HL-60 (cell line): ENCODE data around the gene RAF1.
"Not testable (repeated sequence)": the region's sequence is repeated elsewhere in the genome, so short reads cannot be mapped to it uniquely, and the experiment has no call there.

Experiments used
- DNase-seq, 2 experiments: peaks; one replicate each; pipeline ENCODE4 v3.0.0-alpha.2; 2010 to 2020; ENCODE audit warnings: low read depth in 1 of 2, low spot score in 1 of 2
- H3K27ac ChIP-seq: fragments of 250-450 bp; sonication (Bioruptor Pico); replicated peaks from 2 replicates; pipeline ENCODE4 v1.5.1; 2020; ENCODE audit warnings: mild to moderate bottlenecking, moderate library complexity
- H3K27me3 ChIP-seq: fragments of 250-450 bp; sonication (Bioruptor Pico); 2 replicates; pipeline ENCODE4 v1.5.1; 2021; ENCODE audit warnings: mild to moderate bottlenecking, moderate library complexity; ENCODE audit not compliant: insufficient read depth, poor library complexity, severe bottlenecking
- H3K4me3 ChIP-seq: replicated peaks from 2 replicates; pipeline ENCODE4 v1.5.1; 2011; ENCODE audit warnings: mild to moderate bottlenecking, control low read depth, low read length; ENCODE audit not compliant: insufficient read depth
- GABPA ChIP-seq: IDR thresholded peaks from 2 replicates; pipeline ENCODE4 v1.6.1; 2012; ENCODE audit warnings: low read depth
- POLR2AphosphoS5 ChIP-seq: IDR thresholded peaks from 2 replicates; pipeline ENCODE4 v1.6.1; 2012; ENCODE audit warnings: low read depth
- SPI1 ChIP-seq: IDR thresholded peaks from 2 replicates; pipeline ENCODE4 v1.6.1; 2012; ENCODE audit warnings: low read depth, mild to moderate bottlenecking, borderline replicate concordance
- TF ChIP-seq, protein P1 (sequence below): IDR thresholded peaks from one replicate; pipeline ENCODE4 v1.5.1; 2011; ENCODE audit warnings: low read length, control low read depth, inconsistent platforms; ENCODE audit not compliant: insufficient read depth
- TF ChIP-seq, protein P2 (sequence below): IDR thresholded peaks from 2 replicates; pipeline ENCODE4 v1.6.1; 2012; ENCODE audit warnings: low read depth; ENCODE audit not compliant: insufficient replicate concordance

RAF1 gene

DNA sequence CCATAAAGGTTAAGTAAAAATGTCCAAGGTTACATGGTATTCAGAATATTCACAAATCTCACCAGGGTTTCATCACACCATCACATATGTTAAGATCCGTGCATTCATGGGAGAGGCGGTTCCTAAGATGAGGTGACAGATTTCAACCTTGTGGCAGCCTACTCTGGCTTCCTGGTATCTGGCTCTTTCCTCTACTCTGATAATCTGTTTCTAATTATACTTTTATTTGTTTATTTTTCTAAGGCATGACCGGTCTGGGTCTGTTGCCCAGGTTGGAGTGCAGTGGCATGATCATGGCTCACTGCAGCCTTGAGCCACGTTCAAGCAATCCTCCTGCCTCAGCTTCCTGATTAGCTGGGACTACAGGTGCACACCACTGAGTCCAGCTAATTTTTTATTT lies 34.4 kb downstream of the RAF1 start:
- Histone ChIP-seq H3K27me3 (no peaks in the 10 kb centered on the region), H3K27ac (no peak overlapping the region), H3K4me3 (no peak overlapping the region)
- no peak for DNase-seq
- TF ChIP-seq GABPA (no peak), SPI1 (no peak)
- TF ChIP-seq, protein P1, sequence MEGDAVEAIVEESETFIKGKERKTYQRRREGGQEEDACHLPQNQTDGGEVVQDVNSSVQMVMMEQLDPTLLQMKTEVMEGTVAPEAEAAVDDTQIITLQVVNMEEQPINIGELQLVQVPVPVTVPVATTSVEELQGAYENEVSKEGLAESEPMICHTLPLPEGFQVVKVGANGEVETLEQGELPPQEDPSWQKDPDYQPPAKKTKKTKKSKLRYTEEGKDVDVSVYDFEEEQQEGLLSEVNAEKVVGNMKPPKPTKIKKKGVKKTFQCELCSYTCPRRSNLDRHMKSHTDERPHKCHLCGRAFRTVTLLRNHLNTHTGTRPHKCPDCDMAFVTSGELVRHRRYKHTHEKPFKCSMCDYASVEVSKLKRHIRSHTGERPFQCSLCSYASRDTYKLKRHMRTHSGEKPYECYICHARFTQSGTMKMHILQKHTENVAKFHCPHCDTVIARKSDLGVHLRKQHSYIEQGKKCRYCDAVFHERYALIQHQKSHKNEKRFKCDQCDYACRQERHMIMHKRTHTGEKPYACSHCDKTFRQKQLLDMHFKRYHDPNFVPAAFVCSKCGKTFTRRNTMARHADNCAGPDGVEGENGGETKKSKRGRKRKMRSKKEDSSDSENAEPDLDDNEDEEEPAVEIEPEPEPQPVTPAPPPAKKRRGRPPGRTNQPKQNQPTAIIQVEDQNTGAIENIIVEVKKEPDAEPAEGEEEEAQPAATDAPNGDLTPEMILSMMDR, result no peak

DNA sequence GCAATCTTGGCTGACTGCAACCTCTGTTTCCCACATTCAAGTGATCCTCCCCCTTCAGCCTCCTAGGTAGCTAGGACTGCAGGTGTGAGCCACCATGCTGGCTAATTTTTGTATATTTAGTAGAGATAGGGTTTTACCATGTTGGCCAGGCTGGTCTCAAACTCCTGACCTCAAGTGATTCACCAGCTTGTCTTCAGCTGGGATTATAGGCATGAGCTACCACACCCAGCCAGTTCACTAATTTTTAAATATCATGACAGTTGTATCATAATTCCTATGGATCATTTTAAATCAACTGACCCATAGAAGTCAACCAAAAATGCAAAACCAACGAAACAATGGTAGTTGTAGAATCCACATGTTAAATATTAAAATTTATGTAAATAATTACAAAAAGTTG lies 35.1 kb downstream of the RAF1 start:
- Histone ChIP-seq H3K27me3 (no peaks in the 10 kb centered on the region), H3K27ac (no peak overlapping the region), H3K4me3 (no peak overlapping the region)
- TF ChIP-seq POLR2AphosphoS5, result no peak
- no peak for TF ChIP-seq GABPA
- no peak for TF ChIP-seq SPI1
- TF ChIP-seq, protein P2, sequence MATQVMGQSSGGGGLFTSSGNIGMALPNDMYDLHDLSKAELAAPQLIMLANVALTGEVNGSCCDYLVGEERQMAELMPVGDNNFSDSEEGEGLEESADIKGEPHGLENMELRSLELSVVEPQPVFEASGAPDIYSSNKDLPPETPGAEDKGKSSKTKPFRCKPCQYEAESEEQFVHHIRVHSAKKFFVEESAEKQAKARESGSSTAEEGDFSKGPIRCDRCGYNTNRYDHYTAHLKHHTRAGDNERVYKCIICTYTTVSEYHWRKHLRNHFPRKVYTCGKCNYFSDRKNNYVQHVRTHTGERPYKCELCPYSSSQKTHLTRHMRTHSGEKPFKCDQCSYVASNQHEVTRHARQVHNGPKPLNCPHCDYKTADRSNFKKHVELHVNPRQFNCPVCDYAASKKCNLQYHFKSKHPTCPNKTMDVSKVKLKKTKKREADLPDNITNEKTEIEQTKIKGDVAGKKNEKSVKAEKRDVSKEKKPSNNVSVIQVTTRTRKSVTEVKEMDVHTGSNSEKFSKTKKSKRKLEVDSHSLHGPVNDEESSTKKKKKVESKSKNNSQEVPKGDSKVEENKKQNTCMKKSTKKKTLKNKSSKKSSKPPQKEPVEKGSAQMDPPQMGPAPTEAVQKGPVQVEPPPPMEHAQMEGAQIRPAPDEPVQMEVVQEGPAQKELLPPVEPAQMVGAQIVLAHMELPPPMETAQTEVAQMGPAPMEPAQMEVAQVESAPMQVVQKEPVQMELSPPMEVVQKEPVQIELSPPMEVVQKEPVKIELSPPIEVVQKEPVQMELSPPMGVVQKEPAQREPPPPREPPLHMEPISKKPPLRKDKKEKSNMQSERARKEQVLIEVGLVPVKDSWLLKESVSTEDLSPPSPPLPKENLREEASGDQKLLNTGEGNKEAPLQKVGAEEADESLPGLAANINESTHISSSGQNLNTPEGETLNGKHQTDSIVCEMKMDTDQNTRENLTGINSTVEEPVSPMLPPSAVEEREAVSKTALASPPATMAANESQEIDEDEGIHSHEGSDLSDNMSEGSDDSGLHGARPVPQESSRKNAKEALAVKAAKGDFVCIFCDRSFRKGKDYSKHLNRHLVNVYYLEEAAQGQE, result no peak
- TF ChIP-seq, protein P1, result no peak
- DNase-seq, result no peak

DNA sequence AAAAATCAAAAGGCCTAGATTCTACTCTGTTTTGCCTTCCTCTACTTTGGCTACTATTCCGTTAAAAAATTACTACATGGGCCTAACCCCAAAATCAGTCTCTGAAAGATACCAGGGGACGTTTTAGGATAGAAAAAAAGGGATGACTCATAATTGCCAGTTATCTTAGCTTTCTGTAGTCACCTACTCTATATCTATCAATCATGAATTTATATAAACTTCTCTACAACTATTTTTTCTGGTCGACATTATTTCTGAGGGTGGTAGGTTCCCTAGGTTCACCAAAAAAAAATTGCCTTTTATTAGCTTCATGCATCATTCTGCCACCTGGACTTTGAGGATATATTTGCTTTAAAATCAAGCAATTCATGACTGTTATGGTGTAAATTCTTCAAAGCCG lies 36.5 kb downstream of the RAF1 start:
- no peak overlapping the region for H3K27ac ChIP-seq
- DNase-seq, result no peak
- no peaks in the 10 kb centered on the region for H3K27me3 ChIP-seq
- H3K4me3 ChIP-seq, result no peak overlapping the region
- TF ChIP-seq SPI1, result no peak
- no peak for TF ChIP-seq GABPA
- TF ChIP-seq POLR2AphosphoS5, result no peak
- TF ChIP-seq, protein P1, result no peak
- TF ChIP-seq, protein P2, result no peak

DNA sequence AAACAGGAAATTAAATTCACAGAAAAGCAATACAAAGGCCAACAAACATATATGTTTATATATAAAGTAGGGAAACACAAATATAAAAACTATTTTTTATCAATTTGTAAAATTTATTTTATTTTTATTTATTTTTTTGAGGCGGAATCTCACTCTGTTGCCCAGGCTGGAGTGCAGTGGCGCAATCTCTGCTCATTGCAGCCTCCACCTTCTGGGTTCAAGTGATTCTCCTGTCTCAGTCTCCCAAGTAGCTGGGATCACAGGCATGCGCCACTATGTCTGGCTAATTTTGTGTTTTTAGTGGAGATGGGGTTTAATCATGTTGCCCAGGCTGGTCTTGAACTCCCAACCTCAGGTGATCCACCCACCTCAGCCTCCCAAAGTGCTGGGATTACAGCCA lies 39.0 kb downstream of the RAF1 start:
- H3K27ac ChIP-seq, DNase-seq, H3K4me3 ChIP-seq, H3K27me3 ChIP-seq: not testable (repeated sequence)
